GM19240 (cell line): Measurements from ENCODE around the gene FOXD2.

Experiments
- DNase-seq: peaks from one replicate; pipeline ENCODE4 v3.0.0; 2011; ENCODE audit warnings: low spot score; ENCODE audit not compliant: insufficient read length

The FOXD2 gene

GRCh38 chr1:47460040-47460439 lies 22.2 kb downstream of the FOXD2 start:
- no peak for DNase-seq

DNA sequence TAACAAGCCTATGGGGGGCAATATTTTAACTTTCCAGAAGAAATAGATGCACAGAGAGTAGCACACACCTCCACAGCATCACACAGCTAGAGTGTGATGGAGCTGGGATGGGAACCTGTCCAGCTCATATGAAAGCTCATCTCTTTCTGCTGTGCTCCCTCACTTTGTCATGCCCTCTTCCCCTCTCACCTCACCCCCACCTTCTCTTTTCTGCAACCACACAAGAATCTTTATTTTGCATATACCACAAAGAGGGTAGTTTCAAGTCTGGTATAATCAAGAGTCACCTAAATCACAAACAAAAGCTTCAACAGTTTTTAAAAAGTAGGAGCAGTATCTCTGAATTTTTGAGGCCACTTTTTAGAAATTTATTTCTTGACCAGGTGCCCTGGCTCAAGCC lies 22.6 kb downstream of the FOXD2 start:
- no peak for DNase-seq

DNA sequence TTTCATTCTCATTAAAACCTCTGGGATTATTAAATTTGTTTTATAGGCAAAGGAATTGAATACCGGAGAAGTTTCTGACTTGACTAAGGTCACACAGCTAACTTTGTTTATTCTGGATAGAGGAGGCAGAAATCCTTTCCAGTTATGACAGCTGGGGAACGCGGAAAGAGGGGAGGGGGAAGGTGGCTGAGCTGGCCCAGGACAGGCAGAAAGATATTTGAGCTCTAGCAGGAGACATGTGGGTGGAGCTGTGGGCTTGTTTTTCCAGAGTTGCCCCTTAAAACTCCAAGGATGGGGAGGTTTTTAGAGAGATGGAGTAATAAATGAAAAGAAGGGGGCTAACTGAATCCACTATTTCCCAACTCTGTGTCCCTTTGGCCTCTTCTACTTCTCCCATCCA lies 27.8 kb downstream of the FOXD2 start:
- DNase-seq, result no peak

GRCh38 chr1:47468709-47469389 lies 31.0 kb downstream of the FOXD2 start:
- no peak for DNase-seq

- DNase-seq, result no peak
Observed at GRCh38 chr1:47469390-47469759, 31.5 kb downstream of the FOXD2 start.

DNA sequence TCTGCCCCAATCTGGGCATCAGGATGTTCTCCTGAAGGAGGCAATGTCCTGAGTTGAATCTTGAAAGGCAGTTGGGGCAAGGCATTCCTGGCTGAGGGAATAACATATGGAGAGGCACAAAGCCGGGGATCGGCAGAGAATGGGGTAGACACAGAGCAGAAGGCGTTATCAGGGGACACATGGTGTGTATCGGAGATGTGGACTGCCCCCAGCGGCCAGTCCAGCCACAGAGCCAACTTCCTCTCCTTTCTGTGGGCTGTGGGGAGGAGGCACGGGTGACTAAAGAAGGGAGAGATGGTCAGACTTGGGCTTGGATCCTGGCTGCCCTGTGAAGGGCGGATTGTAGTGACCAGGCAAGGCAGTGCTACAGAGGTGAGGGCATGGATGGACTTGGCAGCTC lies 32.1 kb downstream of the FOXD2 start:
- no peak for DNase-seq

DNA sequence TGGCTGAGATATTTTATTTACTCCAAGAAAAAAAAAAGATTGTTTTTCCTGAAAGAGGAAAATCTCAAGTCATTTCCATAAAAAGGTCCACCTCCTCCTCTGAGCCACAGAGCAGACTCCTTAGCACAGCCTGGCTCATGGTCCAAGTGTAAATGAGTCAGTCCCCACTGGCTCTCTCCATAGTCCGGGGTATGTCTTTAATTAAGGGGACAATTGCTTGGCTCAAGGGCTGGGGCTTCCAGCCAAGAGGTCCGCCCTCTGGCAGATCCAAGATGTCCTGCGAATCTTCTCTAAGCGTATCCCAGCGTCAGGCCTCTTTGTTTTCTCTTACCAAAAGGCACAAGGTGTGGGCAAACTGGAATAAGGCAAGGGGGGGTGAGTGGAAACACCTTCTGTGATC lies 33.3 kb downstream of the FOXD2 start:
- DNase-seq, result no peak

DNA sequence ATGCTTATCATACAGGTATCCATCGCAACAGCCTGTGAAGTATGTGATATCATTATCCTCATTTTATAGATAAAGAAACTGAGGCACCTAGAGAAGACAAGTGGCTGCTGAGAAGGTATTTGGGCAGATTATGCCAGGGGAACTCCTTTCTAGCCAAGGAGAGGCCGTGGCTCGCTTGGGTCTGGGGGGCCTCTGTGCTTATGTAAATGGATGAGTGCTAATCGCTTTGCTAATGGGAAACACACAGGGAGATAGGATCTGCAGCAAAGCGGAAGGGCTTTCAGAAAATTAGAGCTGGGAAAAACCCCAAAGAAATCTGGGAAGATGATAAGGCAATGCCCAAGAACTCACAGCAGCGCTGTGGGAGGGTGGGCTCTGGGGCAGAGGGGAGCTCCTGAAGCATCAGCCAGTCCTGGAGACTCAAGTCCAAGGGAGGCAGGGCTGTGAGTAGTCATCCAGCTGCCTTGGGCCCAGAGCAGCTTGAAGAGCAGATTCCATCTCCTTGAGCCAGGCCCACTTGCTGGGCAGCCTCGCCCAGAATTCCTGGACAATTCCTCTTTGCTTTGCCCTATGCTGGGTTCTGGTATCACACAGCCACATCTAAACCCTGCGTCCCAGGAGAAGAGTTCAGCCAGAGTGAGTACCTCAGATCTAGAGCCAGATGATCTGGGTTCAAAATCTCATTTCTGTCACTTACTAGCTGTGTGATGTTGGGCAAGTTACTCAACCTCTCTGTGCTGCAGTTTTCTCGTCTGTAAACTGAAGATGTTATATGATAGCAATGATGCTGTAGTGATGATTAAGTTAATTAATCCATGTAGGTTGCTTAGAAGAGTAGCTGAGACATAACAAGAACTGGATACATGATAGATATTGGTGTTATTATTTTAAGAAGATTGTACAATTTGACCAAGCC lies 36.7 kb downstream of the FOXD2 start:
- DNase-seq, result no peak

DNA sequence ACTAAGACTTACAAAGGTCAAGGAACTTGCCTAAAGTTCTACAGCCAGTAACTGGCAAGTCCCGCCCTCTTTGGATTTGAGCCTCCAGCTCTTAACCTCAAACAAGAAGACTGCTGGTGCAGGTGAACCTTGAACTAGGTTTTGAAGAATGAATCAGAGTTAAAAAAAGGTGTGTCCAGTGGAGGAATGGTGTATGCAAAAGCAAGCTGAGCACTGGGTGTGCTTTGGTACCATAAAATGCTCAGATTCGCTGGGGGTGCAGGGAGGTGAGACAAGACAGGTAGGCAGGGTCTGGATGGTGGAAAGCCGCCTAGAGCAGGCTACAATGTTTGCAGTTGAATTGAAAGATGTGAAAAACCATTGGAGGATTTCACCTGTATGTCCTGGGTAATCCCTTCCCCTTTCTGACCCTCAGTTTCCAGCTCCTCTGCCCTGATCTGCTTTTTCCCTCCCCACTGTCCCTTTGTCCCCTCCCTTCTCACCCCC lies 39.8 kb downstream of the FOXD2 start:
- DNase-seq, result no peak

DNA sequence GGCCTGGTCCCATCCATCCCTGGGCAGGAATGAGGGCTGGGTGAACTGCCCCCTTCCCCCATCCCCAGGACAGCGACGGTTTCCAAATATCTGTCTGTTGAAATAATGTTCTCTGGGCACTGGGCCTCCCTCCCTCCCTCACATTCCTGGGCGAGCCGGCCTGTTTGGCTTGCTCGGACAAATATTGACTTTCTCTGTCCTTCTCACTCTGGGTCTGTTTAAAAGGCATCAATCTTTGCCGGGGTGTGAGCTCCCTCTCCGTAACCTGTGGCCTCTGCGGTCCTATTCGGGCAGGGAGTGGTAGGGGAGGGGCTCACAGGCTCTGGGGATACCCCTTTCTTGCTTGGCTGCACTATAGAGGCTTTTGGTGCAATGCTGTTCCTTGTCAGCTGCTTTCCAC lies 40.2 kb downstream of the FOXD2 start:
- no peak for DNase-seq

GRCh38 chr1:47479664-47480063 lies 41.8 kb downstream of the FOXD2 start:
- DNase-seq, result no peak

GRCh38 chr1:47481936-47482335 lies 44.1 kb downstream of the FOXD2 start:
- DNase-seq, result no peak

- DNase-seq, result no peak
Observed at GRCh38 chr1:47482786-47483185, 44.9 kb downstream of the FOXD2 start.

- DNase-seq, result no peak
Observed at GRCh38 chr1:47483651-47484050, 45.8 kb downstream of the FOXD2 start.

- no peak for DNase-seq
Observed at GRCh38 chr1:47485817-47486216, 48.0 kb downstream of the FOXD2 start.

GRCh38 chr1:47487332-47487731 lies 49.5 kb downstream of the FOXD2 start:
- no peak for DNase-seq

- no peak for DNase-seq
Observed at GRCh38 chr1:47487850-47488450, 50.1 kb downstream of the FOXD2 start.
